HepG2 (cell line): ENCODE measurements around the gene FXYD6. TPM values are rescaled to one million over a fixed set of nuclear protein-coding genes. Genes with fewer than 3 reads are reported as not detected.

ENCODE experiments used
- ATAC-seq: fragments of 200-7000 bp; cut with Tn5 transposase; 3 replicates; pipeline ENCODE4 v1.9.1; 2020; ENCODE audit warnings: mild to moderate bottlenecking, moderate library complexity
- BruUV-seq: library from RNA; stranded (reverse); fragments of 400-500 nt; replicated peaks from 2 replicates; lab custom pipeline; 2021; lab: Mats Ljungman, UMichigan
- CTCF ChIA-PET: fragments of 300-600 bp; formaldehyde crosslinking; extraction: SDS; loops from one replicate; lab custom pipeline; 2021; ENCODE audit warnings: low total read pairs, inconsistent platforms, low intra/inter-chr PET ratio; lab: Yijun Ruan, JAX
- POLR2A ChIA-PET: fragments of 350-600 bp; sonication (Branson Sonifier 250); formaldehyde crosslinking; loops from one replicate; lab custom pipeline; 2020; ENCODE audit warnings: antibody characterized with exemption, inconsistent platforms; lab: Yijun Ruan, JAX
- DNase-seq: peaks from one replicate; pipeline ENCODE4 v3.0.0-alpha.2; 2015; ENCODE audit warnings: low spot score
- FAIRE-seq: peaks from 3 replicates; lab custom pipeline; 2011; peaks lifted over from hg19 to GRCh38; lab: Jason Lieb, UNC
- H2AFZ ChIP-seq: one replicate; pipeline ENCODE4 v1.6.1; 2011; ENCODE audit warnings: low read length, inconsistent platforms
- H3K27ac ChIP-seq: fragments of 300-600 bp; 3 replicates; pipeline ENCODE4 v1.8.0; 2011; ENCODE audit warnings: mixed run types, mild to moderate bottlenecking, mixed read lengths, low read length, inconsistent platforms; ENCODE audit not compliant: insufficient read depth; ENCODE audit errors: extremely low read length
- H3K27me3 ChIP-seq, 2 experiments: fragments of 200-600 bp in 1 of 2; 2 replicates in 1 of 2; 3 replicates in 1 of 2; pipeline versions ENCODE4 v1.6.0 to v1.8.0; 2011; ENCODE audit warnings: low read length in 2 of 2, mild to moderate bottlenecking in 2 of 2, moderate library complexity in 2 of 2, inconsistent platforms in 1 of 2; ENCODE audit not compliant: insufficient read depth in 2 of 2, control insufficient read depth in 1 of 2
- H3K36me3 ChIP-seq, 2 experiments: fragments of 200-600 bp in 1 of 2; replicated peaks in 1 of 2; 2 replicates in 1 of 2; 3 replicates in 1 of 2; pipeline versions ENCODE4 v1.5.1 to v1.8.0; 2011; ENCODE audit warnings: low read length in 2 of 2, inconsistent platforms in 1 of 2; ENCODE audit not compliant: insufficient read depth in 2 of 2, control insufficient read depth in 1 of 2
- H3K4me1 ChIP-seq: 2 replicates; pipeline ENCODE4 v1.5.1; 2012; ENCODE audit warnings: low read length, inconsistent platforms; ENCODE audit not compliant: insufficient read depth
- H3K4me2 ChIP-seq: 2 replicates; pipeline ENCODE4 v1.6.0; 2011; ENCODE audit warnings: low read depth, low read length, inconsistent platforms
- H3K4me3 ChIP-seq, 3 experiments: fragments of 200-600 bp in 1 of 3; sonication (generic), shearing (Covaris generic) in 1 of 3; replicated peaks in 1 of 3; 2 replicates each; pipeline ENCODE4 v1.5.1; 2011 to 2016; ENCODE audit warnings: low read length in 3 of 3, inconsistent platforms in 2 of 3, low read depth in 2 of 3, mild to moderate bottlenecking in 2 of 3, control low read depth in 1 of 3, mixed read lengths in 1 of 3; ENCODE audit not compliant: insufficient read depth in 1 of 3
- H3K79me2 ChIP-seq: one replicate; pipeline ENCODE4 v1.6.1; 2011; ENCODE audit warnings: low read length, inconsistent platforms; ENCODE audit not compliant: insufficient read depth
- H3K9ac ChIP-seq: 2 replicates; pipeline ENCODE4 v1.6.0; 2011; ENCODE audit warnings: mild to moderate bottlenecking, low read depth, low read length, inconsistent platforms; ENCODE audit not compliant: insufficient read depth
- H3K9me3 ChIP-seq: 2 replicates; pipeline ENCODE4 v1.5.1; 2012; ENCODE audit warnings: mild to moderate bottlenecking, low read length
- H4K20me1 ChIP-seq: 2 replicates; pipeline ENCODE4 v1.6.0; 2011; ENCODE audit warnings: inconsistent platforms, mild to moderate bottlenecking, low read length, moderate library complexity; ENCODE audit not compliant: insufficient read depth
- BRF2 ChIP-seq: sonication (generic); formaldehyde crosslinking; IDR thresholded peaks from 2 replicates; pipeline ENCODE4 v1.8.1; 2022; ENCODE audit warnings: mild to moderate bottlenecking, missing genetic modification reagents
- FOSL2 ChIP-seq: sonication (generic); formaldehyde crosslinking; IDR thresholded peaks from 2 replicates; pipeline ENCODE4 v1.4.0; 2020; ENCODE audit warnings: missing genetic modification reagents
- HNF4A ChIP-seq: sonication (generic); formaldehyde crosslinking; IDR thresholded peaks from 2 replicates; pipeline ENCODE4 v1.4.0; 2020; ENCODE audit warnings: missing genetic modification reagents
- HNRNPL ChIP-seq: fragments of 200-400 bp; formaldehyde crosslinking; IDR thresholded peaks from 2 replicates; pipeline ENCODE4 v1.6.1; 2017; ENCODE audit warnings: mild to moderate bottlenecking, low read depth, low read length
- ZFP91 ChIP-seq: sonication (generic); formaldehyde crosslinking; IDR thresholded peaks from 2 replicates; pipeline ENCODE4 v1.9.0; 2022; ENCODE audit warnings: missing genetic modification reagents, mild to moderate bottlenecking, borderline replicate concordance
- ZNF629 ChIP-seq: sonication (generic); formaldehyde crosslinking; conservative IDR thresholded peaks from 2 replicates; pipeline ENCODE4 v1.5.0; 2020; ENCODE audit warnings: missing genetic modification reagents
- ZNF670 ChIP-seq: sonication (generic); formaldehyde crosslinking; IDR thresholded peaks from 2 replicates; pipeline ENCODE4 v1.8.0; 2022; ENCODE audit warnings: mild to moderate bottlenecking, missing genetic modification reagents, borderline replicate concordance
- WGBS: methylation state at CpG from one replicate; pipeline ENCODE4 v1.1.6; 2017; ENCODE audit warnings: low lambda C conversion rate; 5-methylcytosine and 5-hydroxymethylcytosine counted together
- in situ Hi-C: cut with HindIII; loops from 2 replicates; pipeline ENCODE4 v1.10.0; 2017; ENCODE audit warnings: low pct_unique_long_range_greater_than_20kb; ENCODE audit not compliant: extremely low pct_ligation_motif_present
- intact Hi-C: fragments of 100-400 bp; cut with micrococcal nuclease; formaldehyde crosslinking; loops from one replicate; pipeline ENCODE4 v1.10.0; 2022; ENCODE audit not compliant: unreplicated experiment
- polyA plus RNA-seq, 8 experiments: library from polyadenylated mRNA; depleted of rRNA in 3 of 8; stranded (reverse) in 7 of 8; unstranded in 1 of 8; fragments of >200 nt; fragmentation: Illumina TruSeq in 4 of 8; extraction: Trizol in 4 of 8; gene quantifications; 2 replicates each; pipeline versions ENCODE4 v1.2.1 to v1.2.3, GENCODE V29; 2011 to 2016; ENCODE audit warnings: low read depth in 4 of 8, missing spikeins in 1 of 8, mixed read lengths in 1 of 8; ENCODE audit not compliant: insufficient read depth in 1 of 8
- total RNA-seq, 5 experiments: library from RNA; depleted of rRNA; stranded (reverse); fragments of >200 nt; fragmentation: Illumina TruSeq; extraction: Trizol; gene quantifications; 2 replicates each; pipeline ENCODE4 v1.2.3, GENCODE V29; 2016; ENCODE audit warnings: low read depth in 1 of 5

Gene FXYD6
- total and polyA plus RNA-seq, 2 of the 13 experiments (the other 11 are each of a cell fraction or from before 2014, with no cell fraction given) = not detected

- H3K4me1 ChIP-seq = peaks cover 92% of the 10 kb centered on the region
- no peaks in the 10 kb centered on the region for H3K36me3 ChIP-seq
- no peak overlapping the region for H3K4me3 ChIP-seq
- WGBS = 33% methylated on average over 10 of the region's 15 CpGs
- peaks cover 4 to 25% of the 10 kb centered on the region in 2 experiments; a peak in 4 of 5 replicates for H3K27me3 ChIP-seq
- H3K27ac ChIP-seq = no peak overlapping the region
- DNase-seq (no peak), ATAC-seq (no peak), FAIRE-seq (no peak)
- H3K9ac ChIP-seq = no peak overlapping the region
- H4K20me1 ChIP-seq = no peaks in the 10 kb centered on the region
- no peak overlapping the region for H2AFZ ChIP-seq
- ChIA-PET CTCF (no interaction called here), POLR2A (interaction anchor here (2.2 kb wide), 1 partner anchor 11 kb away, joined by 5 read pairs; no protein-coding TSS in a partner anchor)
- TF ChIP-seq HNRNPL = 0 out of 2 replicates have a peak, but pooled peaks have one; percentile 62
- TF ChIP-seq FOSL2 (CRISPR knock-in tag) = no peak
- no peak for TF ChIP-seq HNF4A (CRISPR knock-in tag)
- peak; percentile 79 for TF ChIP-seq ZNF629
- TF ChIP-seq BRF2 (CRISPR knock-in tag) = no peak
- no peak for TF ChIP-seq ZFP91 (CRISPR knock-in tag)
- TF ChIP-seq ZNF670 (CRISPR knock-in tag) = no peak
- H3K79me2 ChIP-seq = peaks cover 13% of the 10 kb centered on the region
- H3K4me2 ChIP-seq = no peak overlapping the region
- in situ Hi-C loops = no loop called here
- no peaks in the 10 kb centered on the region for H3K9me3 ChIP-seq
- intact Hi-C loops = no loop called here
- BruUV-seq = no TSS peak
Observed at GRCh38 chr11:117827521-117828511, 48.6 kb downstream of the FXYD6 start.
